HL-60 (cell line): ENCODE results near the gene COQ2.

Experiments used
- DNase-seq, 2 experiments: peaks; one replicate each; pipeline ENCODE4 v3.0.0-alpha.2; 2010 to 2020; ENCODE audit warnings: low read depth in 1 of 2, low spot score in 1 of 2
- H3K27ac ChIP-seq: fragments of 250-450 bp; sonication (Bioruptor Pico); replicated peaks from 2 replicates; pipeline ENCODE4 v1.5.1; 2020; ENCODE audit warnings: mild to moderate bottlenecking, moderate library complexity
- H3K27me3 ChIP-seq: fragments of 250-450 bp; sonication (Bioruptor Pico); 2 replicates; pipeline ENCODE4 v1.5.1; 2021; ENCODE audit warnings: mild to moderate bottlenecking, moderate library complexity; ENCODE audit not compliant: insufficient read depth, poor library complexity, severe bottlenecking
- H3K4me3 ChIP-seq: replicated peaks from 2 replicates; pipeline ENCODE4 v1.5.1; 2011; ENCODE audit warnings: mild to moderate bottlenecking, control low read depth, low read length; ENCODE audit not compliant: insufficient read depth
- GABPA ChIP-seq: IDR thresholded peaks from 2 replicates; pipeline ENCODE4 v1.6.1; 2012; ENCODE audit warnings: low read depth
- POLR2AphosphoS5 ChIP-seq: IDR thresholded peaks from 2 replicates; pipeline ENCODE4 v1.6.1; 2012; ENCODE audit warnings: low read depth
- SPI1 ChIP-seq: IDR thresholded peaks from 2 replicates; pipeline ENCODE4 v1.6.1; 2012; ENCODE audit warnings: low read depth, mild to moderate bottlenecking, borderline replicate concordance
- TF ChIP-seq, protein P1 (sequence below): IDR thresholded peaks from 2 replicates; pipeline ENCODE4 v1.6.1; 2012; ENCODE audit warnings: low read depth; ENCODE audit not compliant: insufficient replicate concordance
- TF ChIP-seq, protein P2 (sequence below): IDR thresholded peaks from one replicate; pipeline ENCODE4 v1.5.1; 2011; ENCODE audit warnings: low read length, control low read depth, inconsistent platforms; ENCODE audit not compliant: insufficient read depth

The COQ2 gene

DNA sequence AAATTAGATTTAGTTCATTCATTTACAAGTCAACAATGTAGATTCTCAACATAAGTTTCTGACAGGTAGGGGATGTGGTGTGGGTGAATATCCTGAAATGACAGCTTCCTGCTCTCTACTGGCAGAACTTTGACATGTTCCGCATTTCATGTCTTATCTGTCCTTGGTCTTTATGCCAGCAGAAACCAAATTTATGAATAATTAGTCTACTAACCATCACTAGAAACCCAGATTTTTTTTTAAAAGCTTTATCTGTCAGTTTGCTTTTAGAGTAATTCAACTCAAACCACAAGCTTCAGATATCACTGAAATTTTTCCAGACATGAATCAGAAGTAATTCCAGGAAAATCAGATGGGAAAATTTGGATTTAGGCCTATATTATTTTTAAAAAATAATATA is 17.9 kb downstream of the COQ2 start:
- H3K27me3 ChIP-seq, result no peaks in the 10 kb centered on the region
- H3K27ac ChIP-seq, result peak overlapping the region; percentile 88
- peak in 1 of 2 experiments; percentile 53 for DNase-seq
- H3K4me3 ChIP-seq, result no peak overlapping the region
- TF ChIP-seq POLR2AphosphoS5, result no peak
- TF ChIP-seq, protein P1, sequence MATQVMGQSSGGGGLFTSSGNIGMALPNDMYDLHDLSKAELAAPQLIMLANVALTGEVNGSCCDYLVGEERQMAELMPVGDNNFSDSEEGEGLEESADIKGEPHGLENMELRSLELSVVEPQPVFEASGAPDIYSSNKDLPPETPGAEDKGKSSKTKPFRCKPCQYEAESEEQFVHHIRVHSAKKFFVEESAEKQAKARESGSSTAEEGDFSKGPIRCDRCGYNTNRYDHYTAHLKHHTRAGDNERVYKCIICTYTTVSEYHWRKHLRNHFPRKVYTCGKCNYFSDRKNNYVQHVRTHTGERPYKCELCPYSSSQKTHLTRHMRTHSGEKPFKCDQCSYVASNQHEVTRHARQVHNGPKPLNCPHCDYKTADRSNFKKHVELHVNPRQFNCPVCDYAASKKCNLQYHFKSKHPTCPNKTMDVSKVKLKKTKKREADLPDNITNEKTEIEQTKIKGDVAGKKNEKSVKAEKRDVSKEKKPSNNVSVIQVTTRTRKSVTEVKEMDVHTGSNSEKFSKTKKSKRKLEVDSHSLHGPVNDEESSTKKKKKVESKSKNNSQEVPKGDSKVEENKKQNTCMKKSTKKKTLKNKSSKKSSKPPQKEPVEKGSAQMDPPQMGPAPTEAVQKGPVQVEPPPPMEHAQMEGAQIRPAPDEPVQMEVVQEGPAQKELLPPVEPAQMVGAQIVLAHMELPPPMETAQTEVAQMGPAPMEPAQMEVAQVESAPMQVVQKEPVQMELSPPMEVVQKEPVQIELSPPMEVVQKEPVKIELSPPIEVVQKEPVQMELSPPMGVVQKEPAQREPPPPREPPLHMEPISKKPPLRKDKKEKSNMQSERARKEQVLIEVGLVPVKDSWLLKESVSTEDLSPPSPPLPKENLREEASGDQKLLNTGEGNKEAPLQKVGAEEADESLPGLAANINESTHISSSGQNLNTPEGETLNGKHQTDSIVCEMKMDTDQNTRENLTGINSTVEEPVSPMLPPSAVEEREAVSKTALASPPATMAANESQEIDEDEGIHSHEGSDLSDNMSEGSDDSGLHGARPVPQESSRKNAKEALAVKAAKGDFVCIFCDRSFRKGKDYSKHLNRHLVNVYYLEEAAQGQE, result no peak
- TF ChIP-seq SPI1, result peak; percentile 15; the same call in 1 of the 2 replicates
- TF ChIP-seq, protein P2, sequence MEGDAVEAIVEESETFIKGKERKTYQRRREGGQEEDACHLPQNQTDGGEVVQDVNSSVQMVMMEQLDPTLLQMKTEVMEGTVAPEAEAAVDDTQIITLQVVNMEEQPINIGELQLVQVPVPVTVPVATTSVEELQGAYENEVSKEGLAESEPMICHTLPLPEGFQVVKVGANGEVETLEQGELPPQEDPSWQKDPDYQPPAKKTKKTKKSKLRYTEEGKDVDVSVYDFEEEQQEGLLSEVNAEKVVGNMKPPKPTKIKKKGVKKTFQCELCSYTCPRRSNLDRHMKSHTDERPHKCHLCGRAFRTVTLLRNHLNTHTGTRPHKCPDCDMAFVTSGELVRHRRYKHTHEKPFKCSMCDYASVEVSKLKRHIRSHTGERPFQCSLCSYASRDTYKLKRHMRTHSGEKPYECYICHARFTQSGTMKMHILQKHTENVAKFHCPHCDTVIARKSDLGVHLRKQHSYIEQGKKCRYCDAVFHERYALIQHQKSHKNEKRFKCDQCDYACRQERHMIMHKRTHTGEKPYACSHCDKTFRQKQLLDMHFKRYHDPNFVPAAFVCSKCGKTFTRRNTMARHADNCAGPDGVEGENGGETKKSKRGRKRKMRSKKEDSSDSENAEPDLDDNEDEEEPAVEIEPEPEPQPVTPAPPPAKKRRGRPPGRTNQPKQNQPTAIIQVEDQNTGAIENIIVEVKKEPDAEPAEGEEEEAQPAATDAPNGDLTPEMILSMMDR, result no peak
- TF ChIP-seq GABPA, result peak; percentile 10; the same call in 1 of the 2 replicates

DNA sequence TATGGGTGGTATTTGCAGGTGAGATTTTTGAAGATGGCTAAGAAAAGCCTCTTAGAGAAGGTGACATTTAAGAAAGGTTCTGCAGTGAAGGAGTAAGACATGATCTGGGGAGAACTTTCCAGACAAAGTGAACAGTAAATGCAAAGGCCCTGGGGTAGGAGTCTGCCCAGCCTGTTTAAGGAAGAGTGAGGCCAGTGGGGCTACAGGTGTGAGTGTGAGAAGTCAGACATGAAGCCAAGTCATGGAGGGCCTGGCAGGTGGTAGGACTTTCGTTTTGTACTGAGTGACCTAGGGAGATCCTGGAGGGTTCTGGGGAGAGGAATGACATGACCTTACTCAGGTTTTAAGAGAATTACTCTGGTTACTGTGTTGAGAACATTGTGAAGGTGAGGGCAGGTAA is 21.5 kb downstream of the COQ2 start:
- Histone ChIP-seq H3K27me3 (no peaks in the 10 kb centered on the region), H3K27ac (peak overlapping the region; percentile 88), H3K4me3 (no peak overlapping the region)
- TF ChIP-seq, protein P1, result no peak
- TF ChIP-seq, protein P2, result no peak
- TF ChIP-seq POLR2AphosphoS5, result no peak
- no peak for TF ChIP-seq SPI1
- TF ChIP-seq GABPA, result no peak
- no peak for DNase-seq

DNA sequence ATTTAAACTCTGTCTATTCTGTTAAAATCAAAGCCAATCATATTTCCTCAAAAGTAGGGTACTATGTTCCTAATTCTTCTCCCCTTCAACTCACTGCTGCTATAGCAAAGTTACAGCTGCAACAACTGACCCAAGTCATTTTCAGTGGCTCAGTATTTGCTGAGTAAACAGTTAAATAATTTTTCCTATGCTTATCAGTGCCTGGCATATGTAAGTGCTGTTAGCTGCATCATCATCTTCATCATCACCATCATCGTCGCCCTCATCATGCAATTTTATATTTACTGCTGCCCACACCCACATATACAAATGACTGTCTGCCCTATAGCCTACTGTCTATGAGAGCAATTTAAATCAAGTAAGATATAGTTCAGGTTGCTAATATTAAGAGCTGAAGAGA is 21.9 kb downstream of the COQ2 start:
- Histone ChIP-seq H3K27me3 (no peaks in the 10 kb centered on the region), H3K4me3 (no peak overlapping the region), H3K27ac (no peak overlapping the region)
- TF ChIP-seq SPI1 (no peak), GABPA (no peak), POLR2AphosphoS5 (no peak)
- TF ChIP-seq, protein P2, result no peak
- TF ChIP-seq, protein P1, result no peak
- DNase-seq, result no peak
